K562 (cell line): ENCODE results near the gene DCAF4. TPM values are rescaled to one million over a fixed set of nuclear protein-coding genes. Genes with fewer than 3 reads are reported as not detected.

Experiments used
- ETV1 ChIP-seq: fragments of 450-650 bp; conservative IDR thresholded peaks from 2 replicates; pipeline ENCODE4 v1.6.1; 2016; ENCODE audit warnings: missing genetic modification characterization, control low read depth, low read depth, missing compliant biosample characterization
- GTF2E2 ChIP-seq: fragments of 200-800 bp; sonication (Bioruptor generic); IDR thresholded peaks from 2 replicates; pipeline ENCODE4 v1.6.1; 2016; ENCODE audit warnings: missing genetic modification characterization, missing compliant biosample characterization
- JUN ChIP-seq, 2 experiments: sonication (generic) in 1 of 2; formaldehyde crosslinking in 1 of 2; IDR thresholded peaks; 2 replicates each; pipeline versions ENCODE4 v1.6.1 to v1.8.0; 2012 to 2022; ENCODE audit warnings: borderline replicate concordance in 2 of 2, mild to moderate bottlenecking in 2 of 2, improper control_type of control experiment in 1 of 2, low read depth in 1 of 2, low read length in 1 of 2, missing genetic modification reagents in 1 of 2
- MYC ChIP-seq, 2 experiments: fragments of 250-450 bp in 1 of 2; sonication (Bioruptor Pico) in 1 of 2; IDR thresholded peaks; 2 replicates each; pipeline versions ENCODE4 v1.5.1 to v1.6.1; 2012 to 2021; ENCODE audit warnings: low read depth in 2 of 2, borderline replicate concordance in 1 of 2, improper control_type of control experiment in 1 of 2, low read length in 1 of 2, mild to moderate bottlenecking in 1 of 2, moderate library complexity in 1 of 2
- PTRF ChIP-seq: fragments of 450-650 bp; IDR thresholded peaks from 2 replicates; pipeline ENCODE4 v1.6.1; 2016; ENCODE audit warnings: mild to moderate bottlenecking, missing genetic modification characterization, missing compliant biosample characterization
- PYGO2 ChIP-seq: fragments of 450-650 bp; IDR thresholded peaks from 2 replicates; pipeline ENCODE4 v1.6.1; 2016; ENCODE audit warnings: mild to moderate bottlenecking, missing genetic modification characterization, moderate library complexity, missing compliant biosample characterization
- SIN3B ChIP-seq: fragments of 450-650 bp; IDR thresholded peaks from 2 replicates; pipeline ENCODE4 v1.6.1; 2017; ENCODE audit warnings: low read depth, mild to moderate bottlenecking, moderate library complexity
- ZBTB1 ChIP-seq: sonication (generic); formaldehyde crosslinking; IDR thresholded peaks from 2 replicates; pipeline ENCODE4 v1.8.1; 2023; ENCODE audit warnings: missing genetic modification reagents, low read depth, mild to moderate bottlenecking, borderline replicate concordance
- ZC3H4 ChIP-seq: sonication (generic); formaldehyde crosslinking; IDR thresholded peaks from 2 replicates; pipeline ENCODE4 v1.9.0; 2021; ENCODE audit warnings: missing genetic modification reagents, borderline replicate concordance
- ZNF124 ChIP-seq: sonication (generic); formaldehyde crosslinking; IDR thresholded peaks from 2 replicates; pipeline ENCODE4 v1.8.1; 2022; ENCODE audit warnings: missing genetic modification reagents
- ZNF133 ChIP-seq: fragments of 250-450 bp; sonication (Bioruptor Pico); IDR thresholded peaks from 2 replicates; pipeline ENCODE4 v1.4.0; 2020; ENCODE audit warnings: mild to moderate bottlenecking
- ZNF699 ChIP-seq: fragments of 250-450 bp; sonication (Bioruptor Pico); IDR thresholded peaks from 2 replicates; pipeline ENCODE4 v1.8.0; 2021; ENCODE audit warnings: mild to moderate bottlenecking, moderate library complexity; ENCODE audit not compliant: insufficient replicate concordance
- ZNF830 ChIP-seq: fragments of 250-450 bp; sonication (Bioruptor Pico); IDR thresholded peaks from 2 replicates; pipeline ENCODE4 v1.5.0; 2021; ENCODE audit warnings: mild to moderate bottlenecking
- polyA plus RNA-seq, 8 experiments: library from polyadenylated mRNA; depleted of rRNA in 4 of 8; stranded (reverse) in 5 of 8; unstranded in 3 of 8; fragments of >200 nt; fragmentation: Nextera tagmentation in 2 of 8; fragmentation: Illumina TruSeq in 1 of 8; extraction: Ambion mirVana in 2 of 8; extraction: Trizol in 1 of 8; gene quantifications; 2 replicates each; pipeline versions ENCODE4 v1.2.1 to v1.2.3, GENCODE V29; 2011 to 2014; ENCODE audit warnings: inconsistent platforms in 1 of 8, missing spikeins in 1 of 8
- total RNA-seq, 7 experiments: library from RNA; depleted of rRNA in 6 of 7; stranded (reverse); fragments of >200 nt in 6 of 7; fragmentation: Illumina TruSeq in 2 of 7; extraction: Trizol in 2 of 7; gene quantifications; 2 replicates each; pipeline versions ENCODE4 v1.2.1 to v1.2.3, GENCODE V29; 2011 to 2021; ENCODE audit warnings: low replicate concordance in 1 of 7
- TF ChIP-seq, protein P1 (sequence below): fragments of 250-450 bp; sonication (Bioruptor Pico); IDR thresholded peaks from 2 replicates; pipeline ENCODE4 v1.5.0; 2022; ENCODE audit warnings: mild to moderate bottlenecking
- TF ChIP-seq, protein P2 (sequence below): IDR thresholded peaks from 2 replicates; pipeline ENCODE4 v1.6.1; 2011; ENCODE audit warnings: borderline replicate concordance, low read depth, mild to moderate bottlenecking, moderate library complexity, low read length; ENCODE audit not compliant: insufficient read depth, poor library complexity, severe bottlenecking
- TF ChIP-seq, protein P3 (sequence below): IDR thresholded peaks from 3 replicates; pipeline ENCODE4 v1.6.1; 2011; ENCODE audit warnings: borderline replicate concordance, mild to moderate bottlenecking; ENCODE audit not compliant: insufficient read length, insufficient read depth
- TF ChIP-seq, protein P4 (sequence below): fragments of 450-650 bp; formaldehyde crosslinking; IDR thresholded peaks from 2 replicates; pipeline ENCODE4 v1.4.0; 2020; ENCODE audit warnings: mild to moderate bottlenecking
- TF ChIP-seq, protein P5 (sequence below): fragments of 450-650 bp; formaldehyde crosslinking; IDR thresholded peaks from 2 replicates; pipeline ENCODE4 v1.4.0; 2020; ENCODE audit warnings: mild to moderate bottlenecking, moderate library complexity

The DCAF4 gene
- total and polyA plus RNA-seq, 9 of the 15 experiments (the other 6 are each of a cell fraction or from before 2014, with no cell fraction given), result 2.7 to 49.2 (median 22.9) TPM

DNA sequence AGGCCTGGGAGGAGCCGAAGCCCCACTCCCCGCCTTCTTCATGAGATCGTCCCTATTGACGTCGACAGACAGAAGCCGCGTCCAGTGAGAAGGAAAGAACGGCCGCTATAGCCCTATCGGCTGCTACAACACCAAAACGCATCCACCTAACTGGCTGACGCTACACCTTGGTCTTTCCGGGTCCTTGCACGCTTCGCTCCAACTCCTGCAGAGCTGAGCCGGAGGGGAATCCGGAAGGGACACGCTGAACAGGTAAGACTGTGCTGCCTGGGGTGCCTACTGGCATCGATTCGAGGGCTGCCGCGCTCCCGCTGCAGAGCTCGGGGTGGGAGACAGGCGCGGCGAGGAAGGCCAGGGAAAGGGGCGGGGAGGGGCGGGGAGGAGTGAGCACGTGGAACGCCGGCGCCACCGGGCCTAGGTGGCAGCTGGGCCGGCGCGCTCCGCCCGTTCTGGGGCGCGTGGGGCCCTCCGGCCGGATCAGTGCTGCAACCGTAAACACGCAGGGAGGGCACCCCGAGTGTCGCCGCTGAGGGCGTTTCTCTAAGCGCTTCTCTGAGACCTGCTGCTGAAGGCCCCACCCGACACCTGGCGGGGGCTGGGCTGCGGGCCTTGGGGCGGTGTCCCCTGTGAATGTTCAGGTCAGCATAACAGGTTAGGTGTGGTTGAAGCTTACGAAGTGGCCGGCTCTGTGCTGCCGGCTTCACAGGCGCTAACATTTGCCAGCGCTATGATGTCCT lies at the start of gene DCAF4 (continued):
- TF ChIP-seq MYC (IDR thresholded peaks at IDR 0.05; ENCODE audit: low read depth, low read length), result peak; percentile 81
- peak; percentile 79; the same call in 1 of the 2 replicates for TF ChIP-seq MYC (CRISPR knock-in tag; IDR thresholded peaks at IDR 0.05; ENCODE audit: borderline replicate concordance, low read depth)
- TF ChIP-seq, protein P1, sequence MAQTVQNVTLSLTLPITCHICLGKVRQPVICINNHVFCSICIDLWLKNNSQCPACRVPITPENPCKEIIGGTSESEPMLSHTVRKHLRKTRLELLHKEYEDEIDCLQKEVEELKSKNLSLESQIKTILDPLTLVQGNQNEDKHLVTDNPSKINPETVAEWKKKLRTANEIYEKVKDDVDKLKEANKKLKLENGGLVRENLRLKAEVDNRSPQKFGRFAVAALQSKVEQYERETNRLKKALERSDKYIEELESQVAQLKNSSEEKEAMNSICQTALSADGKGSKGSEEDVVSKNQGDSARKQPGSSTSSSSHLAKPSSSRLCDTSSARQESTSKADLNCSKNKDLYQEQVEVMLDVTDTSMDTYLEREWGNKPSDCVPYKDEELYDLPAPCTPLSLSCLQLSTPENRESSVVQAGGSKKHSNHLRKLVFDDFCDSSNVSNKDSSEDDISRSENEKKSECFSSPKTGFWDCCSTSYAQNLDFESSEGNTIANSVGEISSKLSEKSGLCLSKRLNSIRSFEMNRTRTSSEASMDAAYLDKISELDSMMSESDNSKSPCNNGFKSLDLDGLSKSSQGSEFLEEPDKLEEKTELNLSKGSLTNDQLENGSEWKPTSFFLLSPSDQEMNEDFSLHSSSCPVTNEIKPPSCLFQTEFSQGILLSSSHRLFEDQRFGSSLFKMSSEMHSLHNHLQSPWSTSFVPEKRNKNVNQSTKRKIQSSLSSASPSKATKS (CRISPR knock-in tag), result no peak
- TF ChIP-seq, protein P2, sequence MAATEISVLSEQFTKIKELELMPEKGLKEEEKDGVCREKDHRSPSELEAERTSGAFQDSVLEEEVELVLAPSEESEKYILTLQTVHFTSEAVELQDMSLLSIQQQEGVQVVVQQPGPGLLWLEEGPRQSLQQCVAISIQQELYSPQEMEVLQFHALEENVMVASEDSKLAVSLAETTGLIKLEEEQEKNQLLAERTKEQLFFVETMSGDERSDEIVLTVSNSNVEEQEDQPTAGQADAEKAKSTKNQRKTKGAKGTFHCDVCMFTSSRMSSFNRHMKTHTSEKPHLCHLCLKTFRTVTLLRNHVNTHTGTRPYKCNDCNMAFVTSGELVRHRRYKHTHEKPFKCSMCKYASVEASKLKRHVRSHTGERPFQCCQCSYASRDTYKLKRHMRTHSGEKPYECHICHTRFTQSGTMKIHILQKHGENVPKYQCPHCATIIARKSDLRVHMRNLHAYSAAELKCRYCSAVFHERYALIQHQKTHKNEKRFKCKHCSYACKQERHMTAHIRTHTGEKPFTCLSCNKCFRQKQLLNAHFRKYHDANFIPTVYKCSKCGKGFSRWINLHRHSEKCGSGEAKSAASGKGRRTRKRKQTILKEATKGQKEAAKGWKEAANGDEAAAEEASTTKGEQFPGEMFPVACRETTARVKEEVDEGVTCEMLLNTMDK, result no peak
- no peak for TF ChIP-seq ZNF699 (CRISPR knock-in tag)
- TF ChIP-seq SIN3B, result no peak
- no peak for TF ChIP-seq PYGO2 (tag)
- TF ChIP-seq, protein P3, sequence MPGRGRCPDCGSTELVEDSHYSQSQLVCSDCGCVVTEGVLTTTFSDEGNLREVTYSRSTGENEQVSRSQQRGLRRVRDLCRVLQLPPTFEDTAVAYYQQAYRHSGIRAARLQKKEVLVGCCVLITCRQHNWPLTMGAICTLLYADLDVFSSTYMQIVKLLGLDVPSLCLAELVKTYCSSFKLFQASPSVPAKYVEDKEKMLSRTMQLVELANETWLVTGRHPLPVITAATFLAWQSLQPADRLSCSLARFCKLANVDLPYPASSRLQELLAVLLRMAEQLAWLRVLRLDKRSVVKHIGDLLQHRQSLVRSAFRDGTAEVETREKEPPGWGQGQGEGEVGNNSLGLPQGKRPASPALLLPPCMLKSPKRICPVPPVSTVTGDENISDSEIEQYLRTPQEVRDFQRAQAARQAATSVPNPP, result no peak
- TF ChIP-seq, protein P4, sequence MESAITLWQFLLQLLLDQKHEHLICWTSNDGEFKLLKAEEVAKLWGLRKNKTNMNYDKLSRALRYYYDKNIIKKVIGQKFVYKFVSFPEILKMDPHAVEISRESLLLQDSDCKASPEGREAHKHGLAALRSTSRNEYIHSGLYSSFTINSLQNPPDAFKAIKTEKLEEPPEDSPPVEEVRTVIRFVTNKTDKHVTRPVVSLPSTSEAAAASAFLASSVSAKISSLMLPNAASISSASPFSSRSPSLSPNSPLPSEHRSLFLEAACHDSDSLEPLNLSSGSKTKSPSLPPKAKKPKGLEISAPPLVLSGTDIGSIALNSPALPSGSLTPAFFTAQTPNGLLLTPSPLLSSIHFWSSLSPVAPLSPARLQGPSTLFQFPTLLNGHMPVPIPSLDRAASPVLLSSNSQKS, result no peak
- no peak for TF ChIP-seq ZNF830
- TF ChIP-seq ZC3H4 (CRISPR knock-in tag), result no peak
- no peak for TF ChIP-seq PTRF (tag)
- TF ChIP-seq GTF2E2 (tag), result no peak
- peak; percentile 4; the same call in 1 of the 2 replicates for TF ChIP-seq JUN (IDR thresholded peaks at IDR 0.05; ENCODE audit: borderline replicate concordance, low read depth, low read length)
- no peak for TF ChIP-seq JUN (CRISPR knock-in tag; IDR thresholded peaks at IDR 0.05; ENCODE audit: borderline replicate concordance)
- no peak for TF ChIP-seq ZNF124 (CRISPR knock-in tag)
- no peak for TF ChIP-seq ZBTB1 (CRISPR knock-in tag)
- TF ChIP-seq ZNF133, result no peak
- TF ChIP-seq ETV1, result no peak
- TF ChIP-seq, protein P5, sequence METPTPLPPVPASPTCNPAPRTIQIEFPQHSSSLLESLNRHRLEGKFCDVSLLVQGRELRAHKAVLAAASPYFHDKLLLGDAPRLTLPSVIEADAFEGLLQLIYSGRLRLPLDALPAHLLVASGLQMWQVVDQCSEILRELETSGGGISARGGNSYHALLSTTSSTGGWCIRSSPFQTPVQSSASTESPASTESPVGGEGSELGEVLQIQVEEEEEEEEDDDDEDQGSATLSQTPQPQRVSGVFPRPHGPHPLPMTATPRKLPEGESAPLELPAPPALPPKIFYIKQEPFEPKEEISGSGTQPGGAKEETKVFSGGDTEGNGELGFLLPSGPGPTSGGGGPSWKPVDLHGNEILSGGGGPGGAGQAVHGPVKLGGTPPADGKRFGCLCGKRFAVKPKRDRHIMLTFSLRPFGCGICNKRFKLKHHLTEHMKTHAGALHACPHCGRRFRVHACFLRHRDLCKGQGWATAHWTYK (CRISPR knock-in tag), result no peak
